Hematopoietic multipotent progenitor cell (in vitro differentiated cells): ENCODE measurements around the gene ALKAL2. TPM values are rescaled to one million over a fixed set of nuclear protein-coding genes. Genes with fewer than 3 reads are reported as not detected.

ENCODE experiments used
- DNase-seq, 3 donors: peaks; one replicate each; pipeline ENCODE4 v3.0.0-alpha.2; 2011 to 2015; ENCODE audit warnings: low read depth in 2 of 3, low spot score in 2 of 3
- total RNA-seq: library from RNA; depleted of rRNA; stranded (reverse); fragments of >200 nt; gene quantifications from one replicate; pipeline ENCODE4 v1.2.3, GENCODE V29; 2012

The ALKAL2 gene
- total RNA-seq, 1 donor = not detected

GRCh38 chr2:252001-252602 lies 35.8 kb downstream of the ALKAL2 start:
- no peak for DNase-seq

DNA sequence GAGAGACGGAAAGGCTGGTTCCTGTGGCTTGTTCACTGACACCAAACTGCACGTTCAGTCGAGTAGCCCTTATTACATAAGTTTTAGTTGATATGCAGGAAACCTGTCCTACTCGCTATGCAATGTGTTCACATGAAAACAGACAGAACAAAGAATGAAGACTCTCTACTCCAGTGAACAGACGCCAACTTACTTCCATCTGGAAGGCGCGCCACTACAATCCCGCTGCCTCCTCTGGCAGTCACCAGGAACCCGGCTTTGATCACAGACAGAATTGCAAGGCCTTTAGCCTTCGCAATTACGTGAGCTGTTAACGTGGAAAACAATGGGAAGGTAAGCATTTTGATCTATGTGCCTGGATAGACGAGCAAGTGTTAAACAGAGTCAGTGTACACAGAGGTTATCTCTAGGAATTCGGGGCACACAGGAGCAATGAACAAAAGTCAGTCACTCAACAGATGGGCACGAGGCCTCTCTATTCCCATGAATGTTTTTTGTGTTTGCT lies 38.3 kb downstream of the ALKAL2 start:
- no peak for DNase-seq

DNA sequence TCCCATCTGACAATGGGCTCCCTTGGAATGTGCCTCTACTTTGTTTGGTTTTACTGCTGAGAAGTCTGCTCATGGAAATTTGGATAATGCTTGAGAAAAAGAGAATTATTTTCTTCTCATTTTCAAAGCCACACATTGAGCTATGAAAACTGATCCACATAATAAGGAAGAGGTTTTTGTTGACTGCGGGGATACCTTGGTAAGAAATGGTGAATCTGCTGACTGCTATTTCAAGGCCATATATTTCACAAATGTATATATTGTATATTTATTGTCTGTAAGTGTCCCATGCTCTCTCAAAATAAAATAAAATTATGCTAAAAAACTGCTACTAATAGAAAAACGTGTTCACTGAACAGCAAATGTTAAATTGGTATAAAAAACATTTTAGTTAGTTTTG lies 39.2 kb downstream of the ALKAL2 start:
- DNase-seq = no peak

GRCh38 chr2:246489-247144 lies 41.3 kb downstream of the ALKAL2 start:
- peak in 2 of 3 donors; percentile 68 to 85 for DNase-seq

- DNase-seq = no peak
These were observed 43.3 kb downstream of the ALKAL2 start for GRCh38 chr2:244547-244946.

DNA sequence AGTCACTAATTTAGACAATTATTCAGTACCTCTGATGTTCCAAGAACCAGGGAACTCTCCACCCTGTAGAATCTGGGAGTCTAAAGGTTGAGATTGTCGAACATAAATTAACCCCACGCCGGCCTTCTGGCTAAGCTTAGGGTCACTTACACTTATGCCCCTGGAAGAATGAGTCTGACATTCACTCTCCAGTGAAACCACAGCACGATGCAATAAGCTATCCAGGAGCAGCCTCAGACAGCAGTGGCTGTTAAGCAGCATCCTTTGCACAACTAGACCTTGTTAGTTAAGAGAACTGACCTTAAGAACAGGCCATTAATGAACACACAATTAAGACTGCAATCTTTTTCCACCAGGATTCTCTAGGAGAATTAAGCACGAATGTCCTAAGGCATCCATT lies 49.0 kb downstream of the ALKAL2 start:
- no peak for DNase-seq

DNA sequence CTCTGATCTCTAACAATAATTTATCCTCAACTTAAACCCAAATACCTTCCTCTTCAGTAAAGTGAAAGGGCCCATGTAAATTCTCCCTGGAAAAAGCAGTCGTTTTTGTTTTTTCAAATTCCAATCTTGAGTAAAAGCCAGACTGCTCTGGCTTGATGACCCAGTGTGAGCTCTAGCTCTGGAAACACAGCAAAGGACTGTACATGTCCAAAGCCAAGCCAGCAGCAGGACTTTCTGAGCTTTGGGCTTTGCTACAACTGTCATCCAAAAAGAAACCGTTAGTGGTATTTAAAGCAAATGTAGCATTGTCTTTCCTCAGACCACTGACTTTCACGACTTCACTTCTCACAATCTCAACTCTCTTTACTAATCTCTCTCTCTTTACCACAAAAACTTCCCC lies 49.5 kb downstream of the ALKAL2 start:
- no peak for DNase-seq

DNA sequence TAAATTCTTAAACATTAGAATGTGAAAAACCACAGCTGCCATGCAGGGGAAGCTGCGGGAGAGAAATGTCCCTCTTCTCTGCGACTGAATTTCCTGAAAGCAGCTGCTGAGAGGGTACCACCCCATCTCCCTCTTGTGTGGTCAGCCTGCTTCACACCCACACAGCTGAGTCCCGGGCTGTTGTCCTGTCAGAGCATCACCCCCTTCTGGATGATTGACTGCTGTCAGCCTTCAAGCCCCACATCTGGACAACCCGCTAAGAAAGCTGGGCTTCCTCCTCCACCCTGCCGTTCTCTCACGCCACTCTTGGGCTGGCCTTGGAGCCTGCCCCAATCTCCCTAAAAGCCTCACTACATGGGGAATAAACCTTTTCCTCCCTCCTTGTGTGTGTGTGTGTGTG lies 50.0 kb downstream of the ALKAL2 start:
- peak in 1 of 3 donors; percentile 2 for DNase-seq

GRCh38 chr2:236993-237539 lies 50.8 kb downstream of the ALKAL2 start:
- no peak for DNase-seq

DNA sequence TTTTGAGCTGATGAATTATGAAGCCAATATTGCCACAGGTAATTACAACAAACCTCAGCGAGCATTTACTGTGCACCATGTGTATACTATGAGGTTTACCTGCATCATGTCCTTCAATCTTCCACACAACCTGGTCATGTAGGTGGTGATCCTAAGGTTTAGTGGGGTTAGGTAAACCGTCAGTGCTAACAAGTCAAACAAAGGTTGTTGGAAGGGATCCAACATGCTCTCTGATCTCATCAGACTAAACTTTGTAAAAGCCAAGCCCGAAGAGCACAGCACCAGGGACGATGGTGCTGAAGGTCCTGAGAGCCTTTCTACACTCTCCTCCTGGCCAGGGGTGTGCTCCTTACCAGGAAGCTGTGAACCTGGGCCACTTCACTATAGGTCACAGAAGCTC lies 53.5 kb downstream of the ALKAL2 start:
- DNase-seq = no peak

- no peak for DNase-seq
These were observed 54.9 kb downstream of the ALKAL2 start for GRCh38 chr2:233030-233429.

GRCh38 chr2:231521-232185 lies 56.2 kb downstream of the ALKAL2 start:
- DNase-seq = no peak

Other genes starting within 250 kb of the ALKAL2 start
- gene FAM110C, start 241.6 kb downstream of the ALKAL2 start, total RNA-seq = under 0.01 TPM
- 13.2 TPM for gene SH3YL1, start 24.1 kb downstream of the ALKAL2 start, total RNA-seq
- 57.1 TPM for gene ACP1, start 23.1 kb downstream of the ALKAL2 start, total RNA-seq